ENCODE data around the gene ANAPC5.

DNA sequence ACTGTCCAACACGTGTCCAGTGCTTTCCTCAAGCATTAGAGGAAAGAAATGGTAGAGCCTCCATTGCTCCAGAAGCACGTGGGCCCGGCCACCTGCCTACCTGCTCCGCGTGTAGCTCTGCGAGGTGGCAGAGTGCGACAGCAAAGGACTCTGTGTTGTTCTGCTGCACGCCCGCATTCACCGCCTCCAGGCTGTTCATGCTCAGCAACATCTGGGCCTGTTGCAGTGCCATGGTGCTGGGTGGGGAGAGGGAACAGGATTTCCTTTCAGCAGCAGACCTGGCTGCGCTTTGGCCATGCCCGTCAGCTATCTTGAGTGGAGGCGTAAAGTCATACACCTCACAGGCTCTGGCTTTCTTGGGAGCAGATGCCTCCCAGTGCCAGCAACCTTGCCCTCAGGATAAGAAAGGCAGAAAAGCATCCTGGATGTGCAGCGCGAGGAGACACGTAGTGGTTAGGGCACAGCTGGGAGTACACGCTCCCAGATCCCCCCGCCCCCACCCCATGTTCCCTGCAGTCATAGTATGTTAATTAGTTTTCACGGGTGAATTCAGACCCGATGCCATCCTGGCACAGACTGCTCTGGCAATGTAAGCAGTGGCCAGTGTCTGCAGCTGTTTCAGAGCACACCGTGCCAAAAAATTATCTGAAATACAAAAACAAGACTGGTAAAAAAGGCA is 25.1 kb downstream of the ANAPC5 start:
- TF ChIP-seq, protein P1, sequence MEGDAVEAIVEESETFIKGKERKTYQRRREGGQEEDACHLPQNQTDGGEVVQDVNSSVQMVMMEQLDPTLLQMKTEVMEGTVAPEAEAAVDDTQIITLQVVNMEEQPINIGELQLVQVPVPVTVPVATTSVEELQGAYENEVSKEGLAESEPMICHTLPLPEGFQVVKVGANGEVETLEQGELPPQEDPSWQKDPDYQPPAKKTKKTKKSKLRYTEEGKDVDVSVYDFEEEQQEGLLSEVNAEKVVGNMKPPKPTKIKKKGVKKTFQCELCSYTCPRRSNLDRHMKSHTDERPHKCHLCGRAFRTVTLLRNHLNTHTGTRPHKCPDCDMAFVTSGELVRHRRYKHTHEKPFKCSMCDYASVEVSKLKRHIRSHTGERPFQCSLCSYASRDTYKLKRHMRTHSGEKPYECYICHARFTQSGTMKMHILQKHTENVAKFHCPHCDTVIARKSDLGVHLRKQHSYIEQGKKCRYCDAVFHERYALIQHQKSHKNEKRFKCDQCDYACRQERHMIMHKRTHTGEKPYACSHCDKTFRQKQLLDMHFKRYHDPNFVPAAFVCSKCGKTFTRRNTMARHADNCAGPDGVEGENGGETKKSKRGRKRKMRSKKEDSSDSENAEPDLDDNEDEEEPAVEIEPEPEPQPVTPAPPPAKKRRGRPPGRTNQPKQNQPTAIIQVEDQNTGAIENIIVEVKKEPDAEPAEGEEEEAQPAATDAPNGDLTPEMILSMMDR (IDR thresholded peaks at IDR 0.05) = no peak
- TF ChIP-seq POLR2A (IDR thresholded peaks at IDR 0.05) = no peak
